ENCODE results near the gene UNC50.

DNA sequence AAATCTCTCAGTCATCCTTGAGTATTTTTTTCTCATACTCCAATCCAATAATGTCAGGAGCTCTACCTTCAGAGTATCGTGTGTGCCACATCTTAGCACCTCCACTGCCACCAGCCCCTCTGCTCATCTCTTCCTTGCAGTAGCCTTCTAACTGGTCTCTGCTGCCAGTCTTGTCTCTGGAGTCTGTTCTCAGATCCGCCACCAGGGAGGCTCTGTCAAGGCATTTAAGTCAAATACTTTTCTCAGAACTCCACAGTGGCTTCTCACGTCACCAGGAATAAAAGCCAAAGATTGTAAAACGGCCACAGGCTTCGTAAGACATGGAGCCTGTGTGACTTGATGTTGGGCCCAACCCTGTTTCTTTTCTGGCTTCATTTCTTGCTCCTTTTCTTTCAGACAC lies 7.1 kb downstream of the UNC50 start:
- no peak for TF ChIP-seq POLR2A (IDR thresholded peaks at IDR 0.05; ENCODE audit: low read length)
- no peak for TF ChIP-seq GATA1 (IDR thresholded peaks at IDR 0.05; ENCODE audit: low read depth, low read length)

Measured in erythroblast (primary cell).